ENCODE data around the gene NADSYN1. TPM values are rescaled to one million over a fixed set of nuclear protein-coding genes. Genes with fewer than 3 reads are reported as not detected.
"Not testable (repeated sequence)": the region's sequence is repeated elsewhere in the genome, so short reads cannot be mapped to it uniquely, and the experiment has no call there.

NADSYN1 gene
- total and polyA plus RNA-seq, 4 donors: 26.1 to 64.0 (median 47.5) TPM

DNA sequence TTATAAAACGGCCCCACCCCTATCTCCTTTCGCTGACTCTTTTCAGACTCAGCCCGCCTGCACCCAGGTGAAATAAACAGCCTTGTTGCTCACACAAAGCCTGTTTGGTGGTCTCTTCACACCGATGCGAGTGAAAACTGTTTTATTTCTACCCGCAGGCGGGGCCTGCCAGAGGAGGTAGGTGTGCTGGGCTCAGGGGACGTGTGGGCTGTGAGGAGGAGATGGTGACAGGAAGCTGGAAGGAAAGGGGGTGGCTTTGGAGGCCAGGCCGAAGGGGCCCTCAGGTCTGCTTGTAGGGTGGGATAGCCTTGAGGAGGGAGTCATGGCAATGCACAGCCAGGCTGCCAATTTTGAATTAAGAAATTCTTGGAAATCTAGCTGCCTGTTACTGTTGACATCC lies 52.8 kb downstream of the NADSYN1 start:
- Histone ChIP-seq H3K27me3 (ENCODE audit: control insufficient read depth, insufficient read depth, low read length) (no peaks in the 10 kb centered on the region), H3K4me3 (ENCODE audit: low read depth, low read length) (no peak overlapping the region), H3K4me1 (ENCODE audit: control insufficient read depth, insufficient read depth, low read length) (peaks cover 7% of the 10 kb centered on the region), H3K36me3 (ENCODE audit: control insufficient read depth, insufficient read depth, low read length) (peaks cover 24% of the 10 kb centered on the region), H3K27ac (ENCODE audit: low read depth, low read length) (no peak overlapping the region), H3K9me3 (ENCODE audit: control insufficient read depth, insufficient read depth, low read length) (no peaks in the 10 kb centered on the region)
- whole genome bisulfite sequencing (ENCODE audit: insufficient coverage): 74% methylated on average over 9 of the region's 9 CpGs
- DNase-seq (ENCODE audit: low read depth in 4 of 6, low spot score in 6 of 6): no peak

DNA sequence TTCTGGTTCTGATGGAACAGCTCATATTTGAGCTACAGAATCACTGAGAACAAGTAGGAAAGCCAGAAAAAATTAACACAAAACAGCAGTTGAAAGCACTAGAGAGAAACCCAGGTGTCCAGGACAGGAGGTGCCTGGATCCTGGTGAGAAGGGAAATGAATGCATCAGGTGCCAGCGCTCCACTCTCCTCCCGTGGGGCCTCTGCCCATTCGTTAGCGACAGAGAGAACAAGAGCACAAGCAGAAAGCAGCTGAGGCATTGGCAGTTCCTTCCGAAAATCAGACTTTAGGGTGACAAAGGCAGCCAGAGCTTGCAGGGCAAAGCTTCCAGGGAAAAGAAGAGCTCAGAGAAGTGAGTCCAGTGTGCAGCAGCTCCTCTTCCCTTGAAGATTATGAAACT lies 54.1 kb downstream of the NADSYN1 start:
- H3K9me3 ChIP-seq (ENCODE audit: control insufficient read depth, insufficient read depth, low read length): no peaks in the 10 kb centered on the region
- no peak for DNase-seq (ENCODE audit: low read depth in 4 of 6, low spot score in 6 of 6)
- 75% methylated on average over 5 of the region's 5 CpGs for WGBS (ENCODE audit: insufficient coverage)
- no peak overlapping the region for H3K4me3 ChIP-seq (ENCODE audit: low read depth, low read length)
- no peaks in the 10 kb centered on the region for H3K27me3 ChIP-seq (ENCODE audit: control insufficient read depth, insufficient read depth, low read length)
- no peak overlapping the region for H3K27ac ChIP-seq (ENCODE audit: low read depth, low read length)
- H3K36me3 ChIP-seq (ENCODE audit: control insufficient read depth, insufficient read depth, low read length): peaks cover 11% of the 10 kb centered on the region
- peaks cover 7% of the 10 kb centered on the region for H3K4me1 ChIP-seq (ENCODE audit: control insufficient read depth, insufficient read depth, low read length)

DNA sequence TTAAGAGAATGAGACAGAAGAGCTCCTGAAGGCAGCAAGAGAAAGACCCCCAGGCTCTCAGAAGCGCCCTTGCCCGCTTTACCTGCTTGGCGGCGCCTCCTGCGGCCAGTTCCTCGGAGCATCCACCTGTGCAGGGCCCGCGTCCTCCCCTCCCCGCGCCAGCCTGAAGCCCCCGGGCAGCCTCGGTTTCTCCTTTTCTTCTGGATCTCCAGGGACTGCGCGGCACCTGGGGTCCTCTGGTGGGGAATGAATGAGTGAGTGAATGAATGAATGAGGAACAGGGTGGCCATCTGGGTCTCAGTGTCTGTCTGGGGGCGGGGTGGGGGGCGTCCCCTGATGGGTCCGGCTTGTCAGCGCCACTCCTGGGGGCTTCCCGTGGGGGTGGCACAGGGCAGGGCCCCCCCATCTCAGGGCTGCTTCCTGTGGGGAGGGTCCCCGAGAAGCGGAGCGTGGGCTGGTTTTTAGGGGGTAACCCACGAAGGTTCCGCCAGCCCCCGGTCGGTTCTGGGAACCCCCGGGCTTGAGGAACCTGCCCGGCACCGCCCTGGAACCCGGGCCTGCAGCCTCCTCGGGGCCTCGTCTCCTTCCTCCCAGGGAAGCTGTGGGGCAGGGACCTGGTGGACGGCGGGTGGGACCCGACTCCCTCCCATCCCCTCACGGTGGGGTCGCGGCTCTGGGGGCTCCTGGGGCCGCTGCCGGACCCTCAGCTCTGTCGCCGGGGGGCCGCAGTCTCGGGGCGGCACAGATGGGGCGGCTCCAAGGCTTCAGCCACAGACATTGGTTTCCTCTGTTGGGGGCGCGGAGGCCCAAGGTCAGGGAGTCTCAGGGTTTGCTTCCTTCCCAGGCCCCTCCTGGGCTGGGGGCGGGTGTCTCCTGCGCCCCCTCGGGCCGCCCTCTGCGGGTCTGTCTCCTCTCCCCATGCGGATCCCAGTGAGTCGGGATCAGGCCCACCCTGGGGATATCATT lies 65.8 kb downstream of the NADSYN1 start:
- Histone ChIP-seq H3K27ac (ENCODE audit: low read depth, low read length) (no peak overlapping the region), H3K4me3 (ENCODE audit: low read depth, low read length) (no peak overlapping the region), H3K36me3 (ENCODE audit: control insufficient read depth, insufficient read depth, low read length) (peaks cover 3% of the 10 kb centered on the region), H3K27me3 (ENCODE audit: control insufficient read depth, insufficient read depth, low read length) (no peaks in the 10 kb centered on the region), H3K4me1 (ENCODE audit: control insufficient read depth, insufficient read depth, low read length) (no peaks in the 10 kb centered on the region), H3K9me3 (ENCODE audit: control insufficient read depth, insufficient read depth, low read length) (no peaks in the 10 kb centered on the region)
- WGBS (ENCODE audit: insufficient coverage): 95% methylated on average over 47 of the region's 55 CpGs
- no peak for DNase-seq (ENCODE audit: low read depth in 4 of 6, low spot score in 6 of 6)

DNA sequence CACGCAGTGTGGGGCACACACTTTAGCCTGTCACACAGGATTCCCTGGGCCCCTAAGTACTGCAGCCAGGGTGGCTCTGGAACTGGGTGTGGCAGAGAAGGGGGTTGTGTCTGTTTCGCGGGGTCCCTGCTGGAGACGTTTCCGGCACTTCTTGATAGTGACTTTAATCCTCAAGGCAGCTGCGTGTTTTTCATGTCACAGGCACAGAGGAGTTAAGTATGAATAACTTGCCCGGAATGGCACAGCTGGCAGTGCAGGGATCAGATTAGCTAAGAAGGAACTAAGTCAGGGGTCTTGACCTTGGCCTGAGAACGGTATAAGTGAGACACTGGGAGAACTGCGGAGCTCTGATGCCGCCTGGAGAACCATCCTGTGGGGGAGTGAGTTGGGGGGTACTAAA lies 66.5 kb downstream of the NADSYN1 start:
- no peaks in the 10 kb centered on the region for H3K4me1 ChIP-seq (ENCODE audit: control insufficient read depth, insufficient read depth, low read length)
- peaks cover 3% of the 10 kb centered on the region for H3K36me3 ChIP-seq (ENCODE audit: control insufficient read depth, insufficient read depth, low read length)
- H3K27me3 ChIP-seq (ENCODE audit: control insufficient read depth, insufficient read depth, low read length): no peaks in the 10 kb centered on the region
- no peak overlapping the region for H3K4me3 ChIP-seq (ENCODE audit: low read depth, low read length)
- no peak overlapping the region for H3K27ac ChIP-seq (ENCODE audit: low read depth, low read length)
- no peak for DNase-seq (ENCODE audit: low read depth in 4 of 6, low spot score in 6 of 6)
- H3K9me3 ChIP-seq (ENCODE audit: control insufficient read depth, insufficient read depth, low read length): no peaks in the 10 kb centered on the region
- WGBS (ENCODE audit: insufficient coverage): 80% methylated on average over 9 of the region's 10 CpGs

DNA sequence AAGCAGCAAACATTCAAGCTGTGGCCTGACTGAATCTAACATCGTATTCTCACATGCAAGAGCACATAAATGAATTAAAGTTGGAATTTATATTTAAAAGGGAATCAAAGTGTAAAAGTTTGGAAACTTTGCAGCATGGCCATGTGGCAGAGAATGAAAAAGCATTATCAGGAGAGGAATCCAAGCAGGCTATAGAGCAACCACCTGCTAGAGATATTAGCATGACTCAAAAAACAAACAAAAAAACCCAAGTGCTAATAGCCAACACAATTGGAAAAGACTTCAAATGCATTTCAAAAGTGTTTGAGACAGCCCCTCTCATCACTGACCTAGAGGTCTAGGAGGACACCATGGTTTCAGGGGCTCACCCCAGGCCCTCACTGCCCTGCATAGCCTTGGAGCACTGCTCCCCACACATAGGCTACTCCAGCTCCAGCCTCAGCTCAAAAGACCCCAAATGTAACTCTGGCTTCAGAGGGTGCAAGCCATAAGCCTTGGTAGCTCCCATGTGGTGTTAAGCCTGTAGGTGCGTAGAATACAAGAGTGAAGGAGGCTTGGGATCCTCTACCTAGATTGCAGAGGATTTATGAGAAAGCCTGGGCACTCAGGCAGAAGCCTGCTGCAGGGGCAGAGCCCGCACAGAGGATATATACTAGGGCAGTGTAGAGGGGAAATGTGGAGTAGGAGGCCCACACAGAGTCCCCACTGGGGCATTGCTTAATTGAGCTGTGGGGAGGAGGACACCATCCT lies 72.4 kb downstream of the NADSYN1 start:
- 0% methylated on average over 1 of the region's 3 CpGs for WGBS (ENCODE audit: insufficient coverage)
- H3K4me1 ChIP-seq (ENCODE audit: control insufficient read depth, insufficient read depth, low read length): no peaks in the 10 kb centered on the region
- H3K4me3 ChIP-seq (ENCODE audit: low read depth, low read length): no peak overlapping the region
- H3K27me3 ChIP-seq (ENCODE audit: control insufficient read depth, insufficient read depth, low read length): no peaks in the 10 kb centered on the region
- DNase-seq (ENCODE audit: low read depth in 4 of 6, low spot score in 6 of 6): no peak
- no peaks in the 10 kb centered on the region for H3K36me3 ChIP-seq (ENCODE audit: control insufficient read depth, insufficient read depth, low read length)
- no peaks in the 10 kb centered on the region for H3K9me3 ChIP-seq (ENCODE audit: control insufficient read depth, insufficient read depth, low read length)
- H3K27ac ChIP-seq (ENCODE audit: low read depth, low read length): no peak overlapping the region

DNA sequence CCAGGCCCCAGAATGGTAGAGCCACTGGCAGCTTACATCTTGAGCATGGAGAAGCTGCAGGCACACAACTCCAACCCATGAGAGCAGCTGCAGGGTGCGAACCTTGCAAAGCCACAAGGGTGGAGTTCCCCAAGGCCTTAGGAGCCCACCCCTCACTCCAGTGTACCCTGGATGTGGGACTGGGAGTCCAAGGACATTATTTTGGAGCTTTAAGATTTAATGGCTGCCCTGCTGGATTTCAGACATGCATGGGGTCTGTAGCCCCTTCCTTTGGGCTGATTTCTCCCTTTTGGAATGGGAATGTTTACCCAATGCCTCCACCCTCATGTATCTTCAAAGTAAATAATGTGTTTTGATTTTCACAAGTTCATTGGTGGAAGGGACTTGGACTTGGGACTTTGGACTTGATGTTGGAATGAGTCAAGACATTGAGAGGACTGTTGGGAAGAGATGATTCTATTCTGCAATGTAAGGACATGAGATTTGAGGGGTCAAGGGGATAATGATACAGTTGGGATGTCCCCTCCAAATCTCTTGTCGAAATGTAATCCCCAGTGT lies 73.0 kb downstream of the NADSYN1 start:
- H3K36me3 ChIP-seq (ENCODE audit: control insufficient read depth, insufficient read depth, low read length): no peaks in the 10 kb centered on the region
- H3K27me3 ChIP-seq (ENCODE audit: control insufficient read depth, insufficient read depth, low read length): no peaks in the 10 kb centered on the region
- no peak overlapping the region for H3K27ac ChIP-seq (ENCODE audit: low read depth, low read length)
- H3K4me1 ChIP-seq (ENCODE audit: control insufficient read depth, insufficient read depth, low read length): no peaks in the 10 kb centered on the region
- 93% methylated on average over 2 of the region's 2 CpGs for WGBS (ENCODE audit: insufficient coverage)
- no peak overlapping the region for H3K4me3 ChIP-seq (ENCODE audit: low read depth, low read length)
- H3K9me3 ChIP-seq (ENCODE audit: control insufficient read depth, insufficient read depth, low read length): no peaks in the 10 kb centered on the region
- DNase-seq (ENCODE audit: low read depth in 4 of 6, low spot score in 6 of 6): no peak

DNA sequence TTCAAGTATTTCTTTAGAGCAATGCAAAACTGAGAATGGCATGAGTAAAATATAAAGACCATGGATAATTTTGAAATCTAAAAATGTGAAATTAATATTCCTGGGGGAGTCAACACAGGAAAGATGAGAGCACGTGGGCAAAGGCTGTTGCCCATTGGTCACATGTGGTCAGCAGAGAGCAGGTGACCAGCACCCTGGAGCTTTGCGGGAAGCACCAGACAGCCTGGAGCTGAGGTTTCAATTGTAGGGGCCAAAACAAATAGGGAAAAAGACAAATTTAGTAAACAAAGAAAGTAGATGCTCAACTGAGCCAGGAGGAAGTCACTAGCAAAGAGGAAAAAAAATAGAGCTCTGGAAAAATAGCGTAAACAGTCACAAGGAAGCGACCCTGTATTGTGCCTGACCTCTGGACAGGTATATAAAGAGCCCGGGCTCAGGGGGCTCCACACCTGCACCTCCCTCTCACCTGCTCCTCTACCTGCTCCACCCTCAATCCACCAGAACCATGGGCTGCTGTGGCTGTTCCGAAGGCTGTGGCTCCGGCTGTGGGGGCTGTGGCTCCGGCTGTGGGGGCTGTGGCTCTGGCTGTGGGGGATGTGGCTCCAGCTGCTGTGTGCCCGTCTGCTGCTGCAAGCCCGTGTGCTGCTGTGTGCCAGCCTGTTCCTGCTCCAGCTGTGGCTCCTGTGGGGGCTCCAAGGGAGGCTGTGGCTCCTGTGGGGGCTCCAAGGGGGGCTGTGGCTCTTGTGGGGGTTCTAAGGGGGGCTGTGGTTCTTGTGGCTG lies 74.0 kb downstream of the NADSYN1 start, which contains the start of gene KRTAP5-7:
Gene KRTAP5-7, plus strand, starts transcription at position 472 of the 780 bp plus-strand sequence. Its CDS starts 34 bp downstream, at position 506.
- H3K36me3 ChIP-seq (ENCODE audit: control insufficient read depth, insufficient read depth, low read length); H3K27ac ChIP-seq (ENCODE audit: low read depth, low read length); H3K27me3 ChIP-seq (ENCODE audit: control insufficient read depth, insufficient read depth, low read length); H3K9me3 ChIP-seq (ENCODE audit: control insufficient read depth, insufficient read depth, low read length); H3K4me3 ChIP-seq (ENCODE audit: low read depth, low read length); DNase-seq (ENCODE audit: low read depth in 4 of 6, low spot score in 6 of 6); H3K4me1 ChIP-seq (ENCODE audit: control insufficient read depth, insufficient read depth, low read length): not testable (repeated sequence)
- WGBS (ENCODE audit: insufficient coverage): 78% methylated on average over 3 of the region's 10 CpGs

DNA sequence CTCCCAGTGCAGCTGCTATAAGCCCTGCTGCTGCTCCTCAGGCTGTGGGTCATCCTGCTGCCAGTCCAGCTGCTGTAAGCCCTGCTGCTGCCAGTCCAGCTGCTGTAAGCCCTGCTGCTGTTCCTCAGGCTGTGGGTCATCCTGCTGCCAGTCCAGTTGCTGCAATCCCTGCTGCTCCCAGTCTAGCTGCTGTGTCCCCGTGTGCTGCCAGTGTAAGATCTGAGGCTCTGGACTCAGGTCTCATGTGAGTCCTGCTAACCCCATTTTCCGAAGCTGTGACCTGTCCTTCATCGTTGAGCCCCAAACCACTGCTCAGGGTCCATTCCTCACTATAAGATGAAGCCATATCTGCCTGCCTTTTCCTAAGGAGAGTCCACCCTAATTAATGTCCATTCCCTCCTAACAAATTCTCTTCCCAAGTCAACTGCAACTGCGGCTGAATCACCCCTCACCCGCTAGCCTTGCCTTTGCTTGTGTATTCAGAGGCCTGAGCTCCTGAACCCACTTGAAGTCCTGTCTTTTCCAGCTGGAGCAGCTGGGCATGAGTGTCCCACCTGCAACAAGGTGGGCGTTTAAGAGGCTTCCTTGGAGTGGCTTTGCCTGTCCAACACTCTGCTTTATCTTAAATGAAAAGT lies 74.7 kb downstream of the NADSYN1 start:
- H3K27me3 ChIP-seq (ENCODE audit: control insufficient read depth, insufficient read depth, low read length): no peaks in the 10 kb centered on the region
- no peak overlapping the region for H3K4me3 ChIP-seq (ENCODE audit: low read depth, low read length)
- WGBS (ENCODE audit: insufficient coverage): 81% methylated on average over 6 of the region's 6 CpGs
- no peaks in the 10 kb centered on the region for H3K36me3 ChIP-seq (ENCODE audit: control insufficient read depth, insufficient read depth, low read length)
- no peaks in the 10 kb centered on the region for H3K9me3 ChIP-seq (ENCODE audit: control insufficient read depth, insufficient read depth, low read length)
- no peaks in the 10 kb centered on the region for H3K4me1 ChIP-seq (ENCODE audit: control insufficient read depth, insufficient read depth, low read length)
- H3K27ac ChIP-seq (ENCODE audit: low read depth, low read length): no peak overlapping the region
- no peak for DNase-seq (ENCODE audit: low read depth in 4 of 6, low spot score in 6 of 6)

DNA sequence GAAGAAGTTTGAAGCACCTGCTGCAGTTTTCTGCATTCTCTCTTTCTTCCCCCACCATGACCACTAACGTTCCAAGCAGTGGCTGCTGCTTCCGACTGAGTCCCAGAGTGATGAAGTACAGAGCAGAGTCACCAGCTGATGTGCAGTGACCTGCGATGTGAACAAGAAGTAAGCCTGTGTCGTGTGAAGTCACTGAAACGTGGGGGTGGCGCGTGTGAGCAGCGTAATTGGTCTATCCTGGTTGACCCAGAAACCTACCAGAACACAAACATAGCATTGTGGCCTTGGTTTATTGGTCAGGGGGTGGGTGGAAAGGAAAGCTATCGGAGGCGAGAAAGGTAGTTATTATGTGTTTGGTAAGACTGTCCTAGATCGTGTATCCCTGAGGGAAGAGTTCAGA lies 77.6 kb downstream of the NADSYN1 start:
- WGBS (ENCODE audit: insufficient coverage): 86% methylated on average over 6 of the region's 11 CpGs
- Histone ChIP-seq H3K27ac (ENCODE audit: low read depth, low read length) (no peak overlapping the region), H3K27me3 (ENCODE audit: control insufficient read depth, insufficient read depth, low read length) (no peaks in the 10 kb centered on the region), H3K4me1 (ENCODE audit: control insufficient read depth, insufficient read depth, low read length) (no peaks in the 10 kb centered on the region), H3K4me3 (ENCODE audit: low read depth, low read length) (no peak overlapping the region), H3K9me3 (ENCODE audit: control insufficient read depth, insufficient read depth, low read length) (no peaks in the 10 kb centered on the region), H3K36me3 (ENCODE audit: control insufficient read depth, insufficient read depth, low read length) (no peaks in the 10 kb centered on the region)
- no peak for DNase-seq (ENCODE audit: low read depth in 4 of 6, low spot score in 6 of 6)

Measured in spinal cord (tissue), 10 donors.